DND-41 (cell line): ENCODE results near the gene PLCD1.
A peak's percentile ranks its signal among the peaks of the same experiment; 100 is the strongest.

Experiments
- ATAC-seq: fragments of 200-7000 bp; cut with Tn5 transposase; 3 replicates; pipeline ENCODE4 v1.9.1; 2021; ENCODE audit warnings: low read depth; ENCODE audit not compliant: insufficient read depth
- DNase-seq: peaks from one replicate; pipeline ENCODE4 v3.0.0-alpha.2; 2020
- H2AFZ ChIP-seq: 2 replicates; pipeline ENCODE4 v1.6.0; 2012; ENCODE audit warnings: low read depth, low read length
- H3K27ac ChIP-seq: 2 replicates; pipeline ENCODE4 v1.5.1; 2012; ENCODE audit warnings: low read length, inconsistent platforms
- H3K27me3 ChIP-seq: fragments of 200-600 bp; sonication (generic); 2 replicates; pipeline ENCODE4 v1.6.0; 2012; ENCODE audit warnings: low read length, mild to moderate bottlenecking, inconsistent platforms; ENCODE audit not compliant: insufficient read depth, poor library complexity
- H3K36me3 ChIP-seq: 2 replicates; pipeline ENCODE4 v1.5.1; 2012; ENCODE audit warnings: low read length, inconsistent platforms; ENCODE audit not compliant: insufficient read depth
- H3K4me1 ChIP-seq: 2 replicates; pipeline ENCODE4 v1.5.1; 2012; ENCODE audit warnings: mild to moderate bottlenecking, low read length; ENCODE audit not compliant: insufficient read depth
- H3K4me2 ChIP-seq: 2 replicates; pipeline ENCODE4 v1.6.0; 2012; ENCODE audit warnings: mild to moderate bottlenecking, moderate library complexity, low read length, inconsistent platforms; ENCODE audit not compliant: insufficient read depth
- H3K4me3 ChIP-seq, 2 experiments: fragments of 200-600 bp in 1 of 2; shearing (Covaris generic) in 1 of 2; 2 replicates each; pipeline ENCODE4 v1.5.1; 2012 to 2016; ENCODE audit warnings: inconsistent platforms in 2 of 2, low read length in 2 of 2, mild to moderate bottlenecking in 2 of 2, low read depth in 1 of 2, moderate library complexity in 1 of 2
- H3K79me2 ChIP-seq: 2 replicates; pipeline ENCODE4 v1.6.0; 2012; ENCODE audit warnings: low read length, inconsistent platforms; ENCODE audit not compliant: insufficient read depth
- H3K9ac ChIP-seq: 2 replicates; pipeline ENCODE4 v1.6.0; 2012; ENCODE audit warnings: low read depth, mild to moderate bottlenecking, inconsistent platforms, low read length, moderate library complexity
- H3K9me3 ChIP-seq: 2 replicates; pipeline ENCODE4 v1.5.1; 2012; ENCODE audit warnings: low read length, moderate library complexity, mild to moderate bottlenecking, inconsistent platforms; ENCODE audit not compliant: insufficient read depth, severe bottlenecking
- H4K20me1 ChIP-seq: 2 replicates; pipeline ENCODE4 v1.6.0; 2012; ENCODE audit warnings: low read length; ENCODE audit not compliant: insufficient read depth
- CTCF ChIP-seq: IDR thresholded peaks from 2 replicates; pipeline ENCODE4 v1.5.1; 2012; ENCODE audit warnings: borderline replicate concordance, low read length, moderate library complexity, mild to moderate bottlenecking; ENCODE audit not compliant: poor library complexity, severe bottlenecking; ENCODE audit errors: extremely low read depth
- EZH2 ChIP-seq: IDR thresholded peaks from 3 replicates; pipeline ENCODE4 v1.6.1; 2012; ENCODE audit warnings: borderline replicate concordance, low read depth, mild to moderate bottlenecking, moderate library complexity, low read length, inconsistent platforms; ENCODE audit not compliant: severe bottlenecking

Gene PLCD1

GRCh38 chr3:37997342-37997741 lies 32.1 kb downstream of the PLCD1 start:
- Histone ChIP-seq H3K27ac (no peak overlapping the region), H3K27me3 (no peaks in the 10 kb centered on the region), H3K36me3 (peaks cover 67% of the 10 kb centered on the region), H3K9me3 (no peaks in the 10 kb centered on the region), H3K4me3 (no peak overlapping the region), H2AFZ (no peak overlapping the region), H3K4me1 (peaks cover 30% of the 10 kb centered on the region), H3K4me2 (no peak overlapping the region), H4K20me1 (0 out of 2 replicates have a peak, but pooled peaks cover 5% of the 10 kb centered on the region), H3K79me2 (peaks cover 18% of the 10 kb centered on the region), H3K9ac (no peak overlapping the region)
- TF ChIP-seq EZH2 (no peak), CTCF (no peak)
- DNase-seq (no peak), ATAC-seq (no peak)

GRCh38 chr3:37996785-37997301 lies 32.6 kb downstream of the PLCD1 start:
- TF ChIP-seq CTCF (peak; percentile 97), EZH2 (no peak)
- Histone ChIP-seq H3K4me3 (no peak overlapping the region), H3K27ac (no peak overlapping the region), H3K9me3 (no peaks in the 10 kb centered on the region), H3K27me3 (no peaks in the 10 kb centered on the region), H3K36me3 (peaks cover 62% of the 10 kb centered on the region), H4K20me1 (0 out of 2 replicates have a peak, but pooled peaks cover 5% of the 10 kb centered on the region), H3K9ac (no peak overlapping the region), H2AFZ (no peak overlapping the region), H3K4me2 (no peak overlapping the region), H3K4me1 (peaks cover 30% of the 10 kb centered on the region), H3K79me2 (peaks cover 18% of the 10 kb centered on the region)
- peak; percentile 85 for DNase-seq
- peak; percentile 61 for ATAC-seq

GRCh38 chr3:37995652-37996641 lies 33.5 kb downstream of the PLCD1 start:
- ATAC-seq (no peak), DNase-seq (no peak)
- Histone ChIP-seq H3K9ac (peak overlapping the region; percentile 70; the same call in 1 of the 2 replicates), H4K20me1 (0 out of 2 replicates have a peak, but pooled peaks cover 5% of the 10 kb centered on the region), H3K4me3 (peak overlapping the region in 1 of 2 experiments; percentile 75; a peak in 2 of 4 replicates), H3K36me3 (peaks cover 53% of the 10 kb centered on the region), H2AFZ (no peak overlapping the region), H3K4me2 (peak overlapping the region; percentile 85), H3K4me1 (peaks cover 30% of the 10 kb centered on the region), H3K27me3 (no peaks in the 10 kb centered on the region), H3K9me3 (no peaks in the 10 kb centered on the region), H3K79me2 (peaks cover 18% of the 10 kb centered on the region), H3K27ac (peak overlapping the region; percentile 0)
- no peak for TF ChIP-seq CTCF
- no peak for TF ChIP-seq EZH2
